NCI-H2107 (cell line): ENCODE data around the gene TNS1.

Source experiments
- DNase-seq: peaks from one replicate; lab custom pipeline; 2025; lab: John Stamatoyannopoulos, UW

Gene TNS1

DNA sequence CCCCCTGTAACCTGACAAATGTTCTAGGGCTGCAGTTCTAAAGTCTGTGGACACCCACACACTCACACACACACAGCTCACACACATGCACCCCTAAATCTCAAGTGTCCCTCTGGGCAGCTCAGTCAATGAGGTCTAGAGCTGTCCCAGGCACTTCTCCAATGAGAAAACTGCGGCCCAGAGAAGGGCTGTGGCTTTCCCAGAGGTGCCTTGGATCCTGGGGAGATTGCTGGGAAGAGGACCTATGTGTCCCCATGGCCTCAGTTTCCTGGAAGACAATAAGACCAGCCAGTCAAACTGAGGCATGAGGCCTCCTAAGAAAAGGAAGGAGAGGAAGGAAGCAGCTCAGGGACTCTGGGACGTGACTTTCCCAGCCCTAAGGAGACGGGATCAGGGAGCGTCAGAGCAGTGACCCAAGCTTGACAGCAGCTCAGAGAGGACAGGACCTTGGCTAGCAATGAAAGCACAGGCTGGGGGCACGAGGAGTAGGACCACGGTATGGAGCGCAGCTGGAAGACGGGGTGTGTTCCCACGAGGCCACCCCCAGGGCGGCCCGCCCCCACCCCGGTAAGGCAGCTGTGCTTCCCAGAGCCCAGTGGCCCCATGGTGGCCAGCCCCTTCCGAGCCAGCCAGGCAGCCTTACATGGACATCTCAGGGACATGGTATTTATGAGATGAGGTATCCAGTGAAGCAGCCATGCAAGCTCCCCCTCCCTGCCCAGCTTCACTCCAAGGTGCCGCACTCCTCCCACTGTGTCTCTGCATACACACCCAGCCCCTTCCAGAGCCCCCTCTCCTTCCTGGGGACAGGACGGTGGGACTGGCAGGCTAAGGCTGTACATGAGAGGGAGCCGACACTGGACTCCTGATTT, 46.0 kb downstream of the TNS1 start:
- DNase-seq: no peak

DNA sequence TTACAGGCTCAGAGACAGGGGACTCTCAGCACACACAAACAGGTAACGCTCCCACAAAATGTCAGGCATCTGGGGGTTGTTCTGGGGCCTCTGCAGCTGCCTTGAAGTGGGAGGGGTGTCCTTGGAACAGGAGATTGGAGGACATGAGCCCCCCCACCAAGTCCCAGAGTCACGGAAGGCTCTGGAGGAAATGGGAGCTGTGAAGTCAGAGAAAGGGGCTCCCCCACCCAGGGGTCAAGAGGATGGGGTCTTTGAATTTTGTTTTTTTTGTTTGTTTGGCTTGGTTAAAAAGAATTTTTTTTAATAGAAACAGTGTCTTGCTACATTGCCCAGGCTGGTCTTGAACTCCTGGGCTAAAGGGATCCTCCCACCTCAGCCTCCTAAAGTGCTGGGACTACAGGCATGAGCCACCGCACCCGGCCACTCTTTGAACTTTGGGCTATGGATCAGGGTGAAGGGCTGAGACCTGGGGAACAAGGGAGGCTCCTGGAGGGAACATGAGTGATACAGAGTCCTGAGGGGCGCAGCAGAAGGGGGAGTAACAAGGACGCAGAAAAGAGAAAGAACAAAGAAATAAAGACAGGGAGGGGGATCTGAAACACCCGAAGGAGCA, 46.8 kb downstream of the TNS1 start:
- no peak for DNase-seq

DNA sequence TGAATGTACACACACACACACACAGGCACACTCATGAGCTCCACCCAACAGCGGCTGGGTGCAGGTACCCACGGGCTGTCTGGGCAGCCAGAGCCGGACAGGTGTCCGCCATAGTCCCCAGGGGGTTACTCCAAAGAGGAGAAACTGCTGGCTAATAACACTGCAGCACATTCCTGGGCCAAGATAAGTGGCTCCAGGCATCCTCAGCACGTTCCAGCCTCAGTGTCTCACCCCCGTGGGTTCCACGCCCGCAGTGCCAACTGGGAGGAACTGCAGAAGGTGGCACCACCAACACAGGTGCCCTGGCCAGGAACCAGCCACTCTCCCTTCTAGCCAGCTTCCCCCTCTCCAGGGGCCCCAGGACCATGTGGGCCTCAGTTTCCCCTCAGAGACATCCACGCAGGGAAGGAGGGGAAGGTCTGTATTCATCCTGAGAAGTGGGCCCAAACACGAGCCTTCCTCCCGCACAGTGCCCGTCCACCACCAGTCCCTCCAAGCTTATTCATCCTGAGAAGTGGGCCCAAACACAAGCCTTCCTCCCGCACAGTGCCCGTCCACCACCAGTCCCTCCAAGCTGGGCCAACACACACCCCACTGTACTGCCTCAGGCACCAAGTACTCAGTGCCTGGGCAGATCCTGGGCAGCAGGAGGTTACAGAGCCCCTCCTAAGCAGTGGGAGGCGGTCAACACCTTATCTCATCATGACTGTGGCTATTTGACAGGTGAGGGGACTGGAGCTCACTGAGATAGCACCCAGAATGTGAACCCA, 47.6 kb downstream of the TNS1 start:
- DNase-seq: no peak

DNA sequence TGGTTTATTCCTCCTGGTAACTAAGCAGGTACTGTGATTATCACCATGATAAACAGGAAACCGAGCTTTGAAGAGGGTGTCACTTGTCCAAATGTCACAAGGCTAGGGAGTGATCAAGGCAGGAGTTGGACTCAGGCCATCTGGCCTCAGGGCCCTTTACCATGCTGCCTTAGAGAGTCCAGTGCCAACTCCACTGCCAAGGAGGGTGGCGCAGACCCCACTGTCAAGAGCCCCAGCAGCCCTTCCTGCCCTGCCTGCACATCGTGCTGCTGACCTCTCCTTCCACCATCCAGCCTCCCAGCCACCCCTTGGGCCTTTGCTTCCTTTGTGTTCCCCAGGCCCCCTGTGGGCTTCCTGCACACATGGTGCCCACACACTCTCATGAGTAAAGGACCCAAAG, 48.3 kb downstream of the TNS1 start:
- no peak for DNase-seq

DNA sequence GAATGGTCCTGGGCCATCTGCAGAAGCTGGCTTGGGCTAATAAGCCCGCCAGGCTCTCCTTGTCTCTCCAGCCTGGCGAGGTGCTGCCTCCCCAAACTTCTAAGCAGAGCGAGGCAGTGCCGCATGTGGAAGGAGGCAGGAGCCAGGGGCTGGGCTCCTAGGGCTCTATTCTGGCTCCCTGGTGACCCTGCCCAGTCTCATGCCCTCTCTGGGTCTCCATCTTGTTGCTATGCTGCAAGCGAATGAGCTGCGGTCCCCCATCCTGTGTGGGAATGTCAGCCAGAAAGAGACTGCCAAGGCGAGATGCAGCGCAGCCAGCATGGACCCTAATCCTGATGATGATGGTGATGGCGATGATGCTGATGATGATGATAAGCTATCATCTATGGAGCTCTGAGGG, 48.7 kb downstream of the TNS1 start:
- no peak for DNase-seq

DNA sequence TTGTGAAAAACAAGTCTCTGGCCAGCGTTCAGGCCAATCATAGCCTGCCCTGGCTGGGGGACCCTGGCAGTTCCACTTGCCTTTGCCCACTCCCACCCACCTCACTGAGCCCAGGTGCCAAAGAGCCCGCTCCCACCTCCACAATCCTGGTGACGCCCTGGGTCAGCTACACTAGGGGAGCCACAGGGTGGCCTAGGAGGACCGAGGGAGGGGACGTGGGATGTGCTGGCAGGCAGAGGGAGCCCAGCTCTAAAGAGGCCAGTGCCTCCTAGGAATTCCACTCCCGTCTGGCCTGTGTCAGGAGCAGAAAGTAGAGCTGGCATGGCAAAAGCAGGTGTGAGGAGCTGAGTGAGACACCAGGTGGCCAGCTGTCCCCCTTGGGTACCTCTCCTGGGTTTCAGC, 49.3 kb downstream of the TNS1 start:
- DNase-seq: no peak

DNA sequence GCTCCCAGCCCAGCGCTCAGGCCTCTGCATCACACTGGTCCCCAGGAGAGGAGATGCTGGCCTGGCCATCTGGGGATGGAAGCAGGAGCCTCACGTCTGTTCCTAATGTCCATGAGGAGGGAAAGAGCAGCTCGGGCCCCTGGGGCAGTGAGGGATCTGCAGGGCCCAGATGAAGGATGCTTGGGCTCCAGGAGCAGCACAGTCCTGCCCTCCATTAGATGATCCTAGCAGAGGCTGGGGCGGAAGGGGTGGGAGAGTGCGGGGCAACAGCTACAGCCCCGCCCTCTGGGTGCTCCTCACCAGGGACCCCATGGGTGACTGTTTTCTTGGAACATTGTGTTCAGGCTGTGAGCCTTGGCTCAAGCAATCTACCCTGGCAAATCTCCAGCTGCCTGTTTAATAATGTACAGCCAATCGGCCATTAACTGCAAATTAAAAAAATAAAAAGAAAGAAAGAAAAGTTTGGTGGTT, 49.7 kb downstream of the TNS1 start:
- no peak for DNase-seq

DNA sequence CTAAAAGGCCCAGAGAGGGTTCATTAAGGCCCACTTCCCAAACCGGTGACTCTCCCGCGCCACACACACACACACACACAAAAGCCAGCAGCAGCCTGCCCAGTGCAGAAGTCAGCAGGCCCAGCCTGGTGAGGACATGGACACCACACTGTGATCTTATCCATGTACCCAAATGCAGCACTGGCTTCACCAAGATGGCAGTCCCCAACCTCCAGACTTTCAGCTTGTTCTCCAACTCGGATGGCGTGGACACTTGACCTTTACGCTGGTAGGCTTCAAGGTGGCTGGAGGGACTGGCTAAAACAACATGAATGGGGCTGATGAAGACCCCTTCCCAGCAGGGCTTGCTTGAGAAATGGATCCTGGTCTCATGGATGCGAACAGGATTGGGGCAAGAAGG, 50.4 kb downstream of the TNS1 start:
- DNase-seq: no peak

DNA sequence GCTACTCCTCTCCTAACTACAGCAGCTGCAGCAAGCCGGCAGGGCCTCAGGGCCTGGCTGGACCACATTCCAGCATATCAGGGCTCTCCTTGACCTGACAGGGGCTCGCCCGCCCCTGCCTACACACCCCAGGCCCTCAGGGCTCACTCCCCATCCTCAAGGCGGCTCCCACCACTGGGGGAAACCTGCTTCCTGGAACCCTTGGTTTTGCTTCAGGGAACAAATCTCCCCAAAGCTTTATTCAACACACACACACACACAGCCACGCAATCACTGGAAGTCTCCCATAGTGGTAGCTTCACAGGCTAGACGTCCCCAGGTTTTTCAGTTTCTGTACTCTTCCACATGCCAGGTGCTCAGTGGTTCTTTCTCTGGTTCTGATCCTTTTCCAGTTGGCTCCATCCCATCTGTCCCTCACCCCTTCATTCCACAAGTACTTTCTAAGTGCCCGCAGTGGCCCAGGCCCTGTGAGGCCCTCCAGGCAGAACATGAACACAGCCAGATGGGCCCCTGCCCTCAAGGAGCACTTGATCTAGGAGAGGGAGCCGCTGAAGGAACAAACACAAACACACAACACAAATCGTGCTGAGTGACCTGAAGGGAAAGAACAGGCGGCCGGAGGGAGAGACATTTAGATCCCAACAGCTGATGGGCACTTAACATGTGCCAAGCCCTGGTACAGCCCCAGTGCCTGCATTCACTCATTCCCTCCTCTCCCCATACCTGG, 51.1 kb downstream of the TNS1 start:
- no peak for DNase-seq

DNA sequence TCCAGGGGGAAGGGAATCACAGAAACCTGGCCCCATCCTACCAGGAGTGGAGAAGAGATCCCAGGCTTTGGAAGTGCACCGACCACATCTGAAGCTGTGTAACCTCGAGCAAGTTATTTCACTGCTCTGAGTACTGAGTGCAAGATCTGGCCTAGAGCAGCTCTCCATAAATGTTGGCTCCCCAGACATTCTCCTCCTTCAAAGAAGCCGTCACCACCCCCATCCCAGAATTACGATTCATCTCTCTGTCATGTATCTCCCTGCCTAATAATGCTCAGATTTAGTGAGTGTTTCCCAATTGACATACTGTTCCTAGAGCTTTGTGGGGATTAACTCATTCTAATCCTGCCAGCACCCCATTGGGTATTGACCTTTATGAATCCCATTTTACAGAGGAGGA, 51.7 kb downstream of the TNS1 start:
- DNase-seq: no peak

DNA sequence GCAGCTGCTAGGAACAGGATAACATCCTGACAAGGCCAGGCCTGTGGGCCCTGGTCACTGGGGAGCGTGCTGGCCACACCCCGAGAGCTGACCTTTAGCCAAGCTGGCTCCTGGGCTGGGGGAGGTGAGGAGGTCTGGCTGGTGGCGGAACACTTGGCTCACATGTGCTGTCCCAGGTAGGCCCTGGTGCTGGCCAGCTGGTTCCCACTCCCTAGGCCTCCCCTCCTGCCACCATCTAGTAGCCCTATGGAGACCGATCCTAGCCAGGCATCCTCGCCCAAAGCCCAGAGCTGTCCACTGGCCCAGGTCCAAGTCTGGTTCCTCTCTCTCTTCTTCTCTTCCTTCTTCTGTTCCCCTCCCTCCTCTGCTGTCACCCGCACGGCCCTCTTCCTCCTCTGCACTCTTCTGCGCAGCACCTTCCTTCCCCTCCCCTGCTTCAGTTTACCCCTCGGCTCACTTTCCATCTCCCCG, 52.4 kb downstream of the TNS1 start:
- DNase-seq: no peak

DNA sequence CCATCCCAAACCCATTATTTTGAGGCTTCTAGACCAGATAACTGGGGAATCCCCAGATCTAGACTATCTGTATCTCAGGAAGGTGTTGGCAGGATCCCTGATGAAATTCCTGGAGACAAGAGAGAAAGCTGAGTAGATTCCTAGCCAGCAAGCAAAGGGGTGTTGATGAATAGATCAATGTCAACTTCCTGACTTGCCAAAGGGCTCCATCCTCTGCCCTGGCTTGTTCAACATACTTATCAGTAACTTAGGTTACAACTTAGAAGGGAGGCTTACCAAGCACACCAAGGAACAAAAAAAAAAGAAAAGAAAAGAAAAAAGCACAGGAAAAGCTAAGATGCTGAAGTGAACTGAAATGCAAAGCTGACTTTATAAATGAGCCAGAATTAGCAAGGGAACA, 53.3 kb downstream of the TNS1 start:
- DNase-seq: no peak

DNA sequence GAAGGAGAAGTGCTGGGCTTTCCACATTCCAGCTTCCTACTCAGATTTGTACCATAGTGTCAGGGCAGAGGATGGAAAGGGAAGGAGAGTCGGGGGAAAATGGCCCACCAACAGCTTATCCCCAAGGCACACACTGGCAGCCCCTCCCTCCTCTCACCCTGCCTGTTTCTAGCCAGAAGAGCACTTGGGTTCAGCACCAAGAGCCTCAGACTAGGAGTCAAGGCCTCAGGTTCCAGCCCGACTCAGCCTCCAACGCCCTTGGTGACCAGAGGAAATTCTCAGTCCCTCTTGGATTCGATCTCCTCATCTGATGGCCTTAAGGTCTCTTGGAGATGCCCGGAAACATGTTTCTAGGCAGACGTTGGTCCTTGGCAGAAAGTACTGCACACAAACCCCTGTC, 53.9 kb downstream of the TNS1 start:
- no peak for DNase-seq

DNA sequence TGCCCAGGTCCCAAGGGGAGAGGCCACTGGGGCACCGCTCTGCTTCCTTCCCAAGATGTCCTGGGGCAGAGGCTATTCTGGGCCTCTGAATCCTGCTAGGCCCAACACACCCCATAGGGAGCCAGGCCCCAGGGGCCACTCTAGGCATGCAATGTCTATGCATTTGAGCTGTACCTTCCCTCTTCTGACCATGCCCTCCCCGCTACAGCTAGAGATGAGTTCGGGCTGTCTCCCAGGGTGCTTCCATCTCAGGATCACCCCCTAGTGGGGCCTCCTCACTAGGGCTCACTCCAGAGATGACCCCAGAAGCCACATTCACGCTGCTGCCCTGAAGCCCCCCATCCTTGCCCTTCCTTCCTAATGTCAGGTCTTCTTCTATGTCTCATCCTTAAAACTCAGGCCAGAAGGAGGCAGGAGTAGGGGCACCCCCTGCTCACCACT, 54.4 kb downstream of the TNS1 start:
- no peak for DNase-seq

DNA sequence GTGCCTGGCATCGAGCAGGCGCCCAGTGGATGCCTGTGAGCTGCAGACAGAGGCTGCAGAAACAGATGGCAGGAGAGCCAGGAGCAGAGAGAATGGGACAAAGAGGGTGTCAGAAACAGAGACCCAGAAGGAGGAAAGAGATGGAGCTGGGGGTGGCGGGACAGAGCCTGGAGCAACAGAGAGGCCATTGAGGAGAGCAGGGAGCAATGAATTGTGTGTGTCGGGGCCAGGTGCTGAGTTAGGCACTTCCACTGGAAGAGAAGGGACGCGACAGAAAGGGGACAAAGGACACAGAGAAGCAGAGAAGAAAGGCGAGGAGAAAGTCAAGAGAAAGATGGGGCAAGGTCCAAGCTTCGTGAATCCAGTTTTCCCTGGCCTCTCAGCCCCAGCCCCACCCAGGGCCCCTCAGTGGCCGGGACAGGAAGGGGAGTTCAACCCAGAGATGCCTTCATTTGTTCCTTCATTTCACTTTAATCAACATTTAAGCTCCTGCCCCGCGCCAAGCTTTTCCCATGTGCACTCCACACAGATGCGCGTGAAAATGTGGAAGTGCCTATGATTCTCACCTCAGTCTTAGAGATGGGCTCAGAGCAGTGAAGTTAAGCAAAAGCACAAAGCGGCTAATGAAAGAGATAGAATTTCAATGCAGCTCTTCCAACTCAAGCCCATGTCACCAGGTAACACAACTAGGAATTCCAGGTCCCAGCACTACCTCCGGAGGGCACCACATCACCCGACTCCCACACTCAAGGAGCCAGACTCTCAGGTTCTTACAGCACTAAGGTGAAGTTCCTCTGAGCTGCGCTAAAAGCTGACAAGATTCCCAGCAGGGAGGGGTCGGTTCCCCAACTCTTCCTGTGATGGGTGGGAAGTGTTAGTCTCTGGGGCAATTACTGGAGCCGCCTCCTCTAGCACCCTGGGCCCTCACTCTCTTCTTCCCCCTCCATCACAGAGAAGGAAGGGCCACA, 55.1 kb downstream of the TNS1 start:
- DNase-seq: no peak

DNA sequence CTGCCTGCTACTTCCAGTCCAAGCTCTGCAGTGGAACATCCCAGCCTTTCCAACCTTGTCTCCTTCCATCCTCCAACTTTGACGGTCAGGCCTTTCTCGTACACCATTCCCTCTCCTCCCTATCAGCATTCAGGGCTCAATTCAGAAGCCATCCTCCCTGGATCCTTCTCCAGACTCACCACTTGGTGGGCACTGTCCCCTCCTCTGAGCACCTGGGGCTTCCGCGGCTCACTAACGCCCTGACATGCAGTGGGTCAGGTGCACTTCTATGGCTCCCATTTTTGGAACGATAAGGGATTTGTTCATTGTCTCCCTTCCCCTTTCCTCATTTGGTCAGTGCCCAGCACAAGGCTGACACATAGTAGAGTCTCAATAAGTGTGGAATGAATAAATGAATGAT, 56.7 kb downstream of the TNS1 start:
- no peak for DNase-seq

DNA sequence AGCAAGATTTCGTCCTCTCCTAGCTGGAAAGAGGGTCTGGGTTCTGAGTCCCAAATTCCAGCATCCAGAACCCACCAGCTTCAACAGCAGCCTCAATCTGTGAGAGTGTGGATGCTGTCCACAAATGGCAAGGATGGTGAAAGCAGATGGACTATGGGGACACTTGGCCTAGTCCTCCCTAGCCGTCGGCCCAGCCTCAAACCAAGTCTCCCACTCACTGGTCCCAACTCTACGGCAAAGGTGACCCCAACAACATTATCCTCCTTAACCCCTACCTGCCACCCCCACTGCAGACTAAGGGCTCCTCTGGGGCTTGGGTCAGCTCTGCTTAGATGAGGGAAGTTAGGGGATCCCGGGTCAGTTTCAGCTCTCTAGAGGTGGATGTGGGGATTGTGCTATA, 57.3 kb downstream of the TNS1 start:
- no peak for DNase-seq

DNA sequence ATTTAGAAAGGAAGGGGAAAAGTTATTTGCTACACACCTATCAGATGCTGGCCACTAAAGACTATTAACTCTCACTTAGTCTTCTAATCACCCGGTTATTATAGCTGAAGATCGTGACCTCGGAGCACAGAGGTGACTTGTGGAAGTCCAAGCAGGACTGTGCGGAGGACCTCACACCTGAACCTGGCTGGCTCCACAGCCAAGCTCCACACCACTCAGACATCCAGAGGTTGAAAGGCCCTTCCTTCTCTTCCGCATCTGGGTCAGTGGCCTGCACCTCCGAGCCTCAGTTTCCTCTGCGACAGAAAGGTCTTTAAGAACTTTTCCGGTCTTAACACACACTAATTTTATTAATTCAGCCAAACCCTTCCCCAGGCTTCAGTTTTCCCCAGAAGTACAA, 57.9 kb downstream of the TNS1 start:
- no peak for DNase-seq

DNA sequence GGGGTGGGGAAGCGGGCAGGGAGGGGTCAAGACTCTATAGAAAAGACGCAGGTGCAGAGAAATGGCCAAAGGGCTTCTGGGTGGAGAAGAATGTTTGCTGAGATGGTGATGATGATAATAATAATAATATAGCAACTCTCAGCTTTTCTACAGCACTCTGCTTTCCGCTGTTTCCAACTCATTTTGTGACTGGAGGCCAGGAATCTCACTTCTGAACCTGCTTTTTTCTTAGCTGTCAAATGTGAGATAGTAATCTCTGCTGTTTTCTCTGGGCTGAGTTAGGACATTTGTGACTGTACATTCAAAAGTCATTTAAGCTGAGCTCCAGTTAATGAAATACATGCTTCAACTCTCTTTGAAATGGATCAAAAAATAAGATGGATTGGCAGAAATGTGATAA, 58.4 kb downstream of the TNS1 start:
- DNase-seq: no peak

DNA sequence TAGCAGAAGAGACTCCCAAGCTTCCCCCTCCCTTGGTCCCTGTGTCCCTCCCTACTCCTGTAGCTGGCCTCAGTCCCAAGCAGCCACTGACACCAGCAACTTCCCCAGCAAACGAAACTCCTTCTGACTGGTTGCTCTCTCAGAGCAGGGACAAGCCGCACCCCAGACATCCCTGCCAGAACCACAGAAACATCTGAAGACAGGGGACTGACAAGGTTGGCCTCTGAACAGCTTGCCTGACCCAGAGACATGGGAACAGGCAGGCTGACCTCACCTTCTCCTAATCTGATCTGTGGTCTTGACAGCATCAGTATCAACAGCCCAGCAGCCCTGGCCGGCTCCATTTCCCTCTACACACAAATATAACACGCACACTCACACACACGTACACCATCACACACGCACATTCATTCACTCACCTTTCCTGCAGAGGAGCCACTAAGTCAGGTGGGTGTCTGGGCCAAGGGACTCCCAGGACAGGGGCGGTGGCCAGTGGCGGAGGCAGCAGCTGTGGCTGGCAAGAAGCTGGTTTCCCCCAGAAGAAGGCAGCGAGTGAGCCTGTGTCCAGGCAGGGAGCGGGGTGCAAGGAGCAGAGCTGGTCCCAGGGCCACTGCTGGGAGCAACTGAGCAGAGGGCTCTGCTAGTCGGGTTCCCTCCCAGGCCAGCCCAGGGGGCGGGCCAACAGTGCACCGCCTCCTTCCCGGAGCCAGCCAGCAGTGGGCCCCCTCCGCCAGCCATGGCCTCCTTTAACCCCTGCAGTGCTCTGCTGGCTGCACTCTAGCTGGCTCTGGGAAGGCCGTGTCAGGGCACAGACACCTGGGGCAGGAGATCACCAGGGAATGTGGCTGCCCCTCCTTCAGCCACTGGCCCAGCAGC, 59.1 kb downstream of the TNS1 start:
- no peak for DNase-seq
